Measurements from ENCODE around the gene CLDN6. TPM values are rescaled to one million over a fixed set of nuclear protein-coding genes. Genes with fewer than 3 reads are reported as not detected.

The CLDN6 gene
- total and polyA plus RNA-seq, 9 of the 15 experiments (the other 6 are each of a cell fraction or from before 2014, with no cell fraction given), result 0.22 to 0.75 (median 0.38) TPM; not detected in 3

DNA sequence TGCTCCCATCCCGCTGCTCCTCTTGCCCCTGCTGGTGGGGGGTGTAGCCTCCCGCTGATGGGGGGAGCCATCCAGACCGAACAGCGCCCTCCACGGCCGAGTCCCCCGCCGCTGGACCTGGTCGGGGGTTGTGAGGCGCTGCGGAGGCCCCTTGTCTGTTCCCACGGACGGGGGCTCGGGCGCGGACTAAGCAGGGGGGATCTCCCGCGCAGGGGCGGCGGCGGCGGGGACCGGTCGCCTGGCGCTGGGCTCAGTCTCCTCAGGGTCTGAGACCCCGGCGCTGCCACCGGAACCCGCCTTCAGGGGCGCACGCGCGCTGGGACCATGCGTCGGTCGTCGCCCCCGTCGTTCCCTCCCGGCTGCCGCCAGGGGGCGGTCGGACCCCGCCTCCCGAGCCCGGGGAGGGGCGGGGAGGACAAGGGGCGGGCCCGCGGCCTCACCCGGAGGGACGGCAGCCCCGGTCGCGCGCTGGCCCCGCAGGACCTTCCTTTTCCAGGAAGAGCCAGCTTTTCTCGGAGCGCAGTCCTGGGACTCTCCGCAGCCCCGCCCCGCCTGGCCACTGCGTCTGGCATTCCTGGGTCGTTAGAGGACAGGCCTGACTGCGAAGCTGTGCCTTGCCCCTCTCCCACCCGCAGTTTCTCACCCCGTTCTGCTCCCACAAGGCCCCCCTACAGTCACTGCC lies 41.2 kb upstream of the CLDN6 start (continued):
- TF ChIP-seq ETV5 (CRISPR knock-in tag; IDR thresholded peaks at IDR 0.05; ENCODE audit: low read depth), result peak; percentile 73; the same call in 1 of the 2 replicates
- TF ChIP-seq HMGN3 (IDR thresholded peaks at IDR 0.05; ENCODE audit: borderline replicate concordance, extremely low read depth, insufficient read length, low read depth, low read length), result peak; percentile 46
- no peak for TF ChIP-seq MCM3 (IDR thresholded peaks at IDR 0.05)
- TF ChIP-seq XRCC5 (IDR thresholded peaks at IDR 0.05; ENCODE audit: low read depth, low read length), result peak; percentile 54; the same call in 1 of the 2 replicates
- peak in 1 of 2 experiments; percentile 61 for TF ChIP-seq E2F6 (IDR thresholded peaks at IDR 0.05; ENCODE audit: borderline replicate concordance in 1 of 2, extremely low read depth in 1 of 2, insufficient read depth in 1 of 2, insufficient read length in 1 of 2, low read depth in 1 of 2, low read length in 1 of 2, poor library complexity in 1 of 2, severe bottlenecking in 1 of 2)
- no peak for TF ChIP-seq ELK1 (CRISPR knock-in tag; IDR thresholded peaks at IDR 0.05)
- no peak for TF ChIP-seq ZBTB12 (CRISPR knock-in tag; IDR thresholded peaks at IDR 0.05)
- TF ChIP-seq TEAD1 (CRISPR knock-in tag; IDR thresholded peaks at IDR 0.05), result peak in 1 of 2 experiments; percentile 66; a peak in 1 of 4 replicates
- TF ChIP-seq, protein P1, sequence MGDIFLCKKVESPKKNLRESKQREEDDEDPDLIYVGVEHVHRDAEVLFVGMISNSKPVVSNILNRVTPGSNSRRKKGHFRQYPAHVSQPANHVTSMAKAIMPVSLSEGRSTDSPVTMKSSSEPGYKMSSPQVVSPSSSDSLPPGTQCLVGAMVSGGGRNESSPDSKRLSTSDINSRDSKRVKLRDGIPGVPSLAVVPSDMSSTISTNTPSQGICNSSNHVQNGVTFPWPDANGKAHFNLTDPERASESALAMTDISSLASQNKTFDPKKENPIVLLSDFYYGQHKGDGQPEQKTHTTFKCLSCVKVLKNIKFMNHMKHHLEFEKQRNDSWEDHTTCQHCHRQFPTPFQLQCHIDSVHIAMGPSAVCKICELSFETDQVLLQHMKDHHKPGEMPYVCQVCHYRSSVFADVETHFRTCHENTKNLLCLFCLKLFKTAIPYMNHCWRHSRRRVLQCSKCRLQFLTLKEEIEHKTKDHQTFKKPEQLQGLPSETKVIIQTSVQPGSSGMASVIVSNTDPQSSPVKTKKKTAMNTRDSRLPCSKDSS (IDR thresholded peaks at IDR 0.05; ENCODE audit: low read depth, partially characterized antibody), result no peak
- TF ChIP-seq KLF13 (tag; IDR thresholded peaks at IDR 0.05; ENCODE audit: borderline replicate concordance, low read depth), result peak; percentile 55
- peak; percentile 43 for TF ChIP-seq MEIS2 (IDR thresholded peaks at IDR 0.05; ENCODE audit: partially characterized antibody)
- peak; percentile 81 for TF ChIP-seq RBFOX2 (IDR thresholded peaks at IDR 0.05; ENCODE audit: low read depth, low read length)
- peak; percentile 64; the same call in 1 of the 2 replicates for TF ChIP-seq TARDBP (IDR thresholded peaks at IDR 0.05)
- TF ChIP-seq SMARCC2 (IDR thresholded peaks at IDR 0.05; ENCODE audit: low read depth), result no peak
- TF ChIP-seq ELK3 (CRISPR knock-in tag; IDR thresholded peaks at IDR 0.05), result no peak
- TF ChIP-seq IFI16 (CRISPR knock-in tag; IDR thresholded peaks at IDR 0.05), result no peak
- TF ChIP-seq SREBF2 (CRISPR knock-in tag; IDR thresholded peaks at IDR 0.05), result no peak
- TF ChIP-seq, protein P2, sequence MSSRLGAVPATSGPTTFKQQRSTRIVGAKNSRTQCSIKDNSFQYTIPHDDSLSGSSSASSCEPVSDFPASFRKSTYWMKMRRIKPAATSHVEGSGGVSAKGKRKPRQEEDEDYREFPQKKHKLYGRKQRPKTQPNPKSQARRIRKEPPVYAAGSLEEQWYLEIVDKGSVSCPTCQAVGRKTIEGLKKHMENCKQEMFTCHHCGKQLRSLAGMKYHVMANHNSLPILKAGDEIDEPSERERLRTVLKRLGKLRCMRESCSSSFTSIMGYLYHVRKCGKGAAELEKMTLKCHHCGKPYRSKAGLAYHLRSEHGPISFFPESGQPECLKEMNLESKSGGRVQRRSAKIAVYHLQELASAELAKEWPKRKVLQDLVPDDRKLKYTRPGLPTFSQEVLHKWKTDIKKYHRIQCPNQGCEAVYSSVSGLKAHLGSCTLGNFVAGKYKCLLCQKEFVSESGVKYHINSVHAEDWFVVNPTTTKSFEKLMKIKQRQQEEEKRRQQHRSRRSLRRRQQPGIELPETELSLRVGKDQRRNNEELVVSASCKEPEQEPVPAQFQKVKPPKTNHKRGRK (tag; IDR thresholded peaks at IDR 0.05), result no peak
- TF ChIP-seq NFIC (IDR thresholded peaks at IDR 0.05), result no peak

Data from K562 (cell line).